Fibroblast of gingiva (primary cell): ENCODE measurements around the gene B3GNT3.
"Not testable (repeated sequence)": the region's sequence is repeated elsewhere in the genome, so short reads cannot be mapped to it uniquely, and the experiment has no call there.

ENCODE experiments used
- DNase-seq: peaks from one replicate; pipeline ENCODE4 v3.0.0-alpha.2; 2011; ENCODE audit warnings: low read depth

B3GNT3 gene

GRCh38 chr19:17796838-17797423 is 2.0 kb downstream of the B3GNT3 start:
- DNase-seq, result no peak

GRCh38 chr19:17797424-17798201 is 2.7 kb downstream of the B3GNT3 start:
- DNase-seq, result no peak

GRCh38 chr19:17798599-17798998 is 3.7 kb downstream of the B3GNT3 start:
- not testable (repeated sequence) for DNase-seq

- no peak for DNase-seq
These were observed 7.4 kb downstream of the B3GNT3 start for GRCh38 chr19:17802137-17802858.

- no peak for DNase-seq
These were observed 8.4 kb downstream of the B3GNT3 start for GRCh38 chr19:17803264-17803896.

GRCh38 chr19:17805427-17805826 is 10.5 kb downstream of the B3GNT3 start:
- no peak for DNase-seq

GRCh38 chr19:17806945-17807344 is 12.0 kb downstream of the B3GNT3 start:
- DNase-seq, result no peak

GRCh38 chr19:17807731-17808316 is 12.9 kb downstream of the B3GNT3 start:
- no peak for DNase-seq

- DNase-seq, result no peak
These were observed 16.2 kb downstream of the B3GNT3 start for GRCh38 chr19:17811103-17811502.

- no peak for DNase-seq
These were observed 16.7 kb downstream of the B3GNT3 start for GRCh38 chr19:17811681-17812080.

GRCh38 chr19:17812099-17812498 is 17.2 kb downstream of the B3GNT3 start:
- DNase-seq, result no peak

GRCh38 chr19:17817668-17818363 is 22.9 kb downstream of the B3GNT3 start:
- DNase-seq, result no peak

- no peak for DNase-seq
These were observed 26.3 kb downstream of the B3GNT3 start, which contains the start of gene INSL3 for GRCh38 chr19:17821190-17821589. INSL3 (minus strand) TSS chr19:17821519; CDS start chr19:17821506, 13 bp downstream.

- DNase-seq, result no peak
These were observed 29.4 kb downstream of the B3GNT3 start for GRCh38 chr19:17824339-17824738.

GRCh38 chr19:17826508-17827056 is 31.6 kb downstream of the B3GNT3 start:
- DNase-seq, result no peak

GRCh38 chr19:17829855-17830566 is 35.1 kb downstream of the B3GNT3 start:
- no peak for DNase-seq

- peak; percentile 34 for DNase-seq
These were observed 35.9 kb downstream of the B3GNT3 start for GRCh38 chr19:17830567-17831418.

- DNase-seq, result no peak
These were observed 36.5 kb downstream of the B3GNT3 start for GRCh38 chr19:17831419-17831888.

- DNase-seq, result no peak
These were observed 37.7 kb downstream of the B3GNT3 start for GRCh38 chr19:17832443-17833208.
